MCF 10A (cell line): ENCODE measurements around the gene CHCHD5. TPM values are rescaled to one million over a fixed set of nuclear protein-coding genes. Genes with fewer than 3 reads are reported as not detected.
"Not testable (repeated sequence)": the region's sequence is repeated elsewhere in the genome, so short reads cannot be mapped to it uniquely, and the experiment has no call there.

Source experiments
- Bru-seq: library from RNA; stranded (reverse); fragments of 400-500 nt; gene quantifications from one replicate; lab custom pipeline; 2021; lab: Mats Ljungman, UMichigan
- BruChase-seq, 2 experiments: library from RNA; stranded (reverse); fragments of 400-500 nt; gene quantifications; one replicate each; lab custom pipeline; 2021; lab: Mats Ljungman, UMichigan
- BruUV-seq: library from RNA; stranded (reverse); fragments of 400-500 nt; replicated peaks from 2 replicates; lab custom pipeline; 2021; lab: Mats Ljungman, UMichigan
- CTCF ChIA-PET: fragments of 300-600 bp; sonication (Branson Sonifier 250); formaldehyde crosslinking; extraction: SDS; loops from one replicate; lab custom pipeline; 2021; ENCODE audit warnings: antibody characterized with exemption, inconsistent platforms; lab: Yijun Ruan, JAX
- POLR2A ChIA-PET: fragments of 300-600, 350-650 bp; sonication (Branson Sonifier 250); formaldehyde crosslinking; extraction: SDS; loops from one replicate; lab custom pipeline; 2020; ENCODE audit warnings: antibody characterized with exemption, inconsistent platforms; lab: Yijun Ruan, JAX
- DNase-seq: peaks from one replicate; pipeline ENCODE4 v3.0.0-alpha.2; 2018; ENCODE audit not compliant: unreplicated experiment
- H3K27ac Mint-ChIP-seq: one replicate; pipeline ENCODE4 v1.8.0; 2022; ENCODE audit warnings: mild to moderate bottlenecking, low read depth, mixed read lengths; ENCODE audit not compliant: unreplicated experiment
- H3K27me3 Mint-ChIP-seq: one replicate; pipeline ENCODE4 v1.8.0; 2022; ENCODE audit warnings: mixed read lengths; ENCODE audit not compliant: insufficient read depth, unreplicated experiment
- H3K36me3 Mint-ChIP-seq: one replicate; pipeline ENCODE4 v1.8.0; 2022; ENCODE audit warnings: mild to moderate bottlenecking, moderate library complexity, mixed read lengths; ENCODE audit not compliant: insufficient read depth, unreplicated experiment
- H3K4me1 Mint-ChIP-seq: one replicate; pipeline ENCODE4 v1.8.0; 2022; ENCODE audit warnings: mixed read lengths; ENCODE audit not compliant: insufficient read depth, unreplicated experiment
- H3K4me3 Mint-ChIP-seq: one replicate; pipeline ENCODE4 v1.8.0; 2022; ENCODE audit warnings: mild to moderate bottlenecking, moderate library complexity, mixed read lengths; ENCODE audit not compliant: unreplicated experiment
- H3K9me3 Mint-ChIP-seq: one replicate; pipeline ENCODE4 v1.8.0; 2022; ENCODE audit warnings: mixed read lengths; ENCODE audit not compliant: unreplicated experiment
- CTCF ChIP-seq: fragments of 200-600 bp; IDR thresholded peaks from one replicate; pipeline ENCODE4 v1.8.0; 2022; ENCODE audit warnings: antibody characterized with exemption, mild to moderate bottlenecking; ENCODE audit not compliant: unreplicated experiment
- intact Hi-C: fragments of 100-400 bp; cut with micrococcal nuclease; formaldehyde crosslinking; loops from 2 replicates; pipeline ENCODE4 v1.14.1; 2022
- long read RNA-seq: library from polyadenylated mRNA; stranded (forward); transcript quantifications from one replicate; pipeline ENCODE4 v2.0.0, GENCODE V29; 2022
- total RNA-seq: library from RNA; stranded (reverse); gene quantifications from 2 replicates; pipeline ENCODE4 v1.2.3, GENCODE V29; 2022

Gene CHCHD5
- total RNA-seq (54.5 and 56.1 TPM in 2 replicates), Bru-seq, nascent RNA (percentile 71 among the genes with signal in this experiment), BruChase-seq, experiment 1, labeled RNA remaining after a 6-hour chase (percentile 73 among the genes with signal in this experiment), BruChase-seq, experiment 2, labeled RNA remaining after a 2-hour chase (percentile 69 among the genes with signal in this experiment)
- long read RNA-seq, transcript CHCHD5-201 (4 exons, 691 nt): major isoform, 62 of 76 reads
- long read RNA-seq, partial matches to known transcripts: 1 of 76 reads
- long read RNA-seq, other reads (novel, unspliced or antisense): 12 of 76 reads

- peak; percentile 98 for DNase-seq
- ChIA-PET POLR2A (interaction anchor here (0.7 to 3.5 kb wide), 24 partner anchors 8 to 325 kb away, joined by 3 to 31 read pairs (median 4); partner anchors contain the start of gene SLC20A1), CTCF (interaction anchor here (0.7 to 1.9 kb wide), 17 partner anchors 10 to 511 kb away, joined by 3 to 9 read pairs (median 3); no protein-coding TSS in a partner anchor)
- Mint-ChIP-seq H3K9me3 (no peaks in the 10 kb centered on the region), H3K4me1 (peaks cover 24% of the 10 kb centered on the region), H3K27ac (peak within 1 kb of the TSS; percentile 100), H3K4me3 (peak within 1 kb of the TSS; percentile 92), H3K27me3 (no peaks in the 10 kb centered on the region), H3K36me3 (peaks cover 35% of the 10 kb centered on the region)
- TF ChIP-seq CTCF: no peak
- intact Hi-C loops: loop anchor here (5.0 kb wide), 2 partner anchors 327 to 527 kb away; partner anchors contain the start of genes TMEM87B and ZC3H8
- no TSS peak for BruUV-seq
Observed at GRCh38 chr2:112584134-112584890, at the start of gene CHCHD5. TSS of gene CHCHD5 (plus strand) at chr2:112584609. CDS start at chr2:112584648, 39 bp downstream.

GRCh38 chr2:112534826-112535225 is 49.6 kb upstream of the CHCHD5 start:
- Mint-ChIP-seq H3K36me3 (peaks cover 9% of the 10 kb centered on the region), H3K4me3 (no peak overlapping the region), H3K27me3 (no peaks in the 10 kb centered on the region), H3K27ac (no peak overlapping the region), H3K4me1 (no peaks in the 10 kb centered on the region), H3K9me3 (no peaks in the 10 kb centered on the region)
- BruUV-seq: no TSS peak
- intact Hi-C loops: no loop called here
- ChIA-PET POLR2A (no interaction called here), CTCF (interaction anchor here (0.7 to 0.8 kb wide), 2 partner anchors 23 to 33 kb away, joined by 4 to 5 read pairs; no protein-coding TSS in a partner anchor)
- TF ChIP-seq CTCF: no peak
- no peak for DNase-seq

GRCh38 chr2:112536665-112537064 is 47.7 kb upstream of the CHCHD5 start:
- intact Hi-C loops, H3K27me3 Mint-ChIP-seq, H3K36me3 Mint-ChIP-seq, H3K4me3 Mint-ChIP-seq, DNase-seq, H3K27ac Mint-ChIP-seq, H3K9me3 Mint-ChIP-seq, POLR2A ChIA-PET, BruUV-seq, H3K4me1 Mint-ChIP-seq: not testable (repeated sequence)
- CTCF ChIA-PET: interaction anchor here (0.5 kb wide), 1 partner anchor 308 kb away, joined by 4 read pairs; no protein-coding TSS in a partner anchor

GRCh38 chr2:112539306-112539705 is 45.1 kb upstream of the CHCHD5 start:
- Mint-ChIP-seq H3K9me3 (no peaks in the 10 kb centered on the region), H3K36me3 (no peaks in the 10 kb centered on the region), H3K4me3 (no peak overlapping the region), H3K4me1 (peaks cover 4% of the 10 kb centered on the region), H3K27ac (no peak overlapping the region), H3K27me3 (no peaks in the 10 kb centered on the region)
- intact Hi-C loops: no loop called here
- ChIA-PET POLR2A (interaction anchor here (2.0 kb wide), 1 partner anchor 56 kb away, joined by 9 read pairs; no protein-coding TSS in a partner anchor), CTCF (no interaction called here)
- no peak for TF ChIP-seq CTCF
- no TSS peak for BruUV-seq
- no peak for DNase-seq
